OCI-LY7 (cell line): ENCODE data around the gene RSPRY1. TPM values are rescaled to one million over a fixed set of nuclear protein-coding genes. Genes with fewer than 3 reads are reported as not detected.

Experiments
- BruUV-seq: library from RNA; stranded (reverse); fragments of 400-500 nt; replicated peaks from 2 replicates; lab custom pipeline; 2021; lab: Mats Ljungman, UMichigan
- CTCF ChIA-PET: fragments of 300-600 bp; sonication (Branson Sonifier 250); formaldehyde crosslinking; loops from one replicate; lab custom pipeline; 2022; ENCODE audit warnings: antibody characterized with exemption; ENCODE audit not compliant: unreplicated experiment; lab: Charles Lee
- POLR2A ChIA-PET: fragments of 300-600 bp; sonication (Branson Sonifier 250); formaldehyde crosslinking; loops from one replicate; lab custom pipeline; 2022; ENCODE audit warnings: antibody characterized with exemption; lab: Charles Lee
- DNase-seq: peaks from one replicate; pipeline ENCODE4 v3.0.0-alpha.2; 2015; ENCODE audit warnings: low spot score
- H2AFZ ChIP-seq: fragments of 200-600 bp; sonication (generic), shearing (Covaris generic); 2 replicates; pipeline ENCODE4 v1.6.1; 2014; ENCODE audit warnings: mild to moderate bottlenecking, antibody characterized with exemption, low read length, moderate library complexity
- H3K27ac ChIP-seq: fragments of 200-600 bp; sonication (generic); 2 replicates; pipeline ENCODE4 v1.5.1; 2014; ENCODE audit warnings: mixed run types, low read depth, mild to moderate bottlenecking, moderate library complexity, low read length, inconsistent platforms; ENCODE audit not compliant: poor library complexity, severe bottlenecking
- H3K36me3 ChIP-seq: fragments of 200-600 bp; sonication (generic); 2 replicates; pipeline ENCODE4 v1.6.1; 2014; ENCODE audit warnings: mild to moderate bottlenecking, antibody characterized with exemption, low read length, moderate library complexity, mixed read lengths; ENCODE audit not compliant: insufficient read depth
- H3K4me1 ChIP-seq: fragments of 200-600 bp; sonication (generic); 2 replicates; pipeline ENCODE4 v1.5.1; 2014; ENCODE audit warnings: mild to moderate bottlenecking, low read length; ENCODE audit not compliant: insufficient read depth, poor library complexity, severe bottlenecking
- H3K4me2 ChIP-seq: fragments of 200-600 bp; sonication (generic); 2 replicates; pipeline ENCODE4 v1.6.1; 2014; ENCODE audit warnings: mild to moderate bottlenecking, low read length
- H3K4me3 ChIP-seq: fragments of 200-600 bp; sonication (generic); 2 replicates; pipeline ENCODE4 v1.5.1; 2014; ENCODE audit warnings: mild to moderate bottlenecking, low read depth, low read length; ENCODE audit not compliant: poor library complexity, severe bottlenecking
- H3K79me2 ChIP-seq: fragments of 200-600 bp; sonication (generic); 2 replicates; pipeline ENCODE4 v1.6.1; 2016; ENCODE audit warnings: low read depth, mild to moderate bottlenecking, low read length, moderate library complexity, mixed read lengths; ENCODE audit not compliant: insufficient read depth
- H3K9me2 ChIP-seq: fragments of 200-600 bp; sonication (generic); 2 replicates; pipeline ENCODE4 v1.6.1; 2016; ENCODE audit warnings: mild to moderate bottlenecking, low read length, mixed read lengths; ENCODE audit not compliant: insufficient read depth
- H3K9me3 ChIP-seq: fragments of 200-600 bp; sonication (generic); 2 replicates; pipeline ENCODE4 v1.6.1; 2014; ENCODE audit warnings: mild to moderate bottlenecking, mixed run types, low read length, mixed read lengths
- H4K20me1 ChIP-seq: fragments of 200-600 bp; sonication (generic); 2 replicates; pipeline ENCODE4 v1.6.1; 2014; ENCODE audit warnings: mild to moderate bottlenecking, antibody characterized with exemption, low read length, moderate library complexity, mixed read lengths; ENCODE audit not compliant: insufficient read depth
- EZH2phosphoT487 ChIP-seq: fragments of 200-600 bp; sonication (generic); IDR thresholded peaks from 2 replicates; pipeline ENCODE4 v1.6.1; 2018; ENCODE audit warnings: low read depth, borderline replicate concordance, mild to moderate bottlenecking, mixed run types, antibody characterized with exemption, low read length, moderate library complexity, mixed read lengths
- intact Hi-C: fragments of 100-400 bp; cut with micrococcal nuclease; formaldehyde crosslinking; loops from one replicate; pipeline ENCODE4 v1.10.0; 2022; ENCODE audit not compliant: unreplicated experiment
- total RNA-seq, 2 experiments: library from RNA; depleted of rRNA in 1 of 2; stranded (reverse); fragments of >200 nt in 1 of 2; shearing (Covaris generic) in 1 of 2; gene quantifications; 2 replicates each; pipeline ENCODE4 v1.2.3, GENCODE V29; 2014 to 2022
- TF ChIP-seq, protein P1 (sequence below): fragments of 200-600 bp; sonication (generic); conservative IDR thresholded peaks from 2 replicates; pipeline ENCODE4 v1.5.1; 2014; ENCODE audit warnings: mild to moderate bottlenecking, antibody characterized with exemption, low read length, moderate library complexity, mixed read lengths

Gene RSPRY1
- total RNA-seq, 2 experiments from 2014 or later: 17.1 to 25.2 TPM

- Histone ChIP-seq H3K4me1 (peaks cover 3% of the 10 kb centered on the region), H3K9me3 (no peaks in the 10 kb centered on the region), H3K4me2 (no peak overlapping the region), H3K36me3 (peaks cover 10% of the 10 kb centered on the region), H3K9me2 (no peaks in the 10 kb centered on the region), H2AFZ (no peak overlapping the region), H3K79me2 (peaks cover 53% of the 10 kb centered on the region), H3K27ac (no peak overlapping the region), H3K4me3 (no peak overlapping the region), H4K20me1 (no peaks in the 10 kb centered on the region)
- BruUV-seq: no TSS peak
- ChIA-PET CTCF (no interaction called here), POLR2A (interaction anchor here (0.6 to 0.7 kb wide), 2 partner anchors 18 to 20 kb away, joined by 4 to 8 read pairs; no protein-coding TSS in a partner anchor)
- intact Hi-C loops: no loop called here
- DNase-seq: no peak
- TF ChIP-seq, protein P1, sequence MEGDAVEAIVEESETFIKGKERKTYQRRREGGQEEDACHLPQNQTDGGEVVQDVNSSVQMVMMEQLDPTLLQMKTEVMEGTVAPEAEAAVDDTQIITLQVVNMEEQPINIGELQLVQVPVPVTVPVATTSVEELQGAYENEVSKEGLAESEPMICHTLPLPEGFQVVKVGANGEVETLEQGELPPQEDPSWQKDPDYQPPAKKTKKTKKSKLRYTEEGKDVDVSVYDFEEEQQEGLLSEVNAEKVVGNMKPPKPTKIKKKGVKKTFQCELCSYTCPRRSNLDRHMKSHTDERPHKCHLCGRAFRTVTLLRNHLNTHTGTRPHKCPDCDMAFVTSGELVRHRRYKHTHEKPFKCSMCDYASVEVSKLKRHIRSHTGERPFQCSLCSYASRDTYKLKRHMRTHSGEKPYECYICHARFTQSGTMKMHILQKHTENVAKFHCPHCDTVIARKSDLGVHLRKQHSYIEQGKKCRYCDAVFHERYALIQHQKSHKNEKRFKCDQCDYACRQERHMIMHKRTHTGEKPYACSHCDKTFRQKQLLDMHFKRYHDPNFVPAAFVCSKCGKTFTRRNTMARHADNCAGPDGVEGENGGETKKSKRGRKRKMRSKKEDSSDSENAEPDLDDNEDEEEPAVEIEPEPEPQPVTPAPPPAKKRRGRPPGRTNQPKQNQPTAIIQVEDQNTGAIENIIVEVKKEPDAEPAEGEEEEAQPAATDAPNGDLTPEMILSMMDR: no peak
- no peak for TF ChIP-seq EZH2phosphoT487
Measured at GRCh38 chr16:57192720-57193486, 6.8 kb downstream of the RSPRY1 start.

DNA sequence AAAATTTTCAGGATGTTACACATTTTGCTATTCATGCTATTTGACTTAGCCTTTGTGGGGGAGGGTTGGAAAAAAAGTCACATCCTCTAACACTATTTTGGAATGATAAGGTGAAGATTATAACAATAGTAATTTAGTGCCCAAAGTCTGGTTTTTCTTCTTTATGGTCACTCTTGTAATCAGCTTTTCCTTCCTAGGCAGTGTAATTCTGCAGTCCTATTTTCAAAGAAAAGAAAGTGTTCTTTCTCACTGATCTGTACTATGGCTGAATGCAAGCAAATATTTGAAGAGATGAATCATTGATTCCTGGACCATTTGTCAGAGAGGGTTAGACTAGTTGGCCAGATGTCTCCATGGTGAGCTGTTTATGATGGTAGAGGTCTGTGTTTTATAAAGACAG lies 8.4 kb downstream of the RSPRY1 start:
- CTCF ChIA-PET: no interaction called here
- Histone ChIP-seq H3K4me1 (no peaks in the 10 kb centered on the region), H3K36me3 (peaks cover 5% of the 10 kb centered on the region), H4K20me1 (no peaks in the 10 kb centered on the region), H3K4me3 (no peak overlapping the region), H2AFZ (no peak overlapping the region), H3K27ac (no peak overlapping the region), H3K4me2 (no peak overlapping the region), H3K9me2 (no peaks in the 10 kb centered on the region), H3K79me2 (peaks cover 37% of the 10 kb centered on the region), H3K9me3 (no peaks in the 10 kb centered on the region)
- intact Hi-C loops: no loop called here
- TF ChIP-seq, protein P1: no peak
- TF ChIP-seq EZH2phosphoT487: no peak
- no peak for DNase-seq
- POLR2A ChIA-PET: interaction anchor here (1.0 kb wide), 2 partner anchors 9 to 11 kb away, joined by 3 to 5 read pairs; partner anchors contain the start of gene PSME3IP1
- no TSS peak for BruUV-seq

- DNase-seq: no peak
- no peaks in the 10 kb centered on the region for H4K20me1 ChIP-seq
- H3K9me2 ChIP-seq: no peaks in the 10 kb centered on the region
- intact Hi-C loops: no loop called here
- H3K9me3 ChIP-seq: no peaks in the 10 kb centered on the region
- H3K4me1 ChIP-seq: no peaks in the 10 kb centered on the region
- ChIA-PET POLR2A (interaction anchor here (0.6 to 1.4 kb wide), 3 partner anchors 8 to 384 kb away, joined by 3 to 6 read pairs (median 4); no protein-coding TSS in a partner anchor), CTCF (no interaction called here)
- peaks cover 24% of the 10 kb centered on the region for H3K79me2 ChIP-seq
- H3K27ac ChIP-seq: no peak overlapping the region
- TF ChIP-seq, protein P1: no peak
- no peak for TF ChIP-seq EZH2phosphoT487
- H3K36me3 ChIP-seq: no peaks in the 10 kb centered on the region
- no peak overlapping the region for H2AFZ ChIP-seq
- no TSS peak for BruUV-seq
- no peak overlapping the region for H3K4me3 ChIP-seq
- H3K4me2 ChIP-seq: no peak overlapping the region
Measured at GRCh38 chr16:57196286-57196685, 10.2 kb downstream of the RSPRY1 start.
